ENCODE data around the gene NEK1. TPM values are rescaled to one million over a fixed set of nuclear protein-coding genes. Genes with fewer than 3 reads are reported as not detected.

The NEK1 gene
- total RNA-seq, 1 experiment from 2014 or later = 10.3 TPM

GRCh38 chr4:169604131-169604900 is 8.1 kb downstream of the NEK1 start (continued):
- TF ChIP-seq ATF2 (CRISPR knock-in tag; IDR thresholded peaks at IDR 0.05; ENCODE audit: borderline replicate concordance, low read depth) (no peak), EMX1 (CRISPR knock-in tag; IDR thresholded peaks at IDR 0.05) (no peak), PREB (CRISPR knock-in tag; IDR thresholded peaks at IDR 0.05; ENCODE audit: borderline replicate concordance) (no peak)

- Mint-ChIP-seq H3K4me3 (no peak overlapping the region), H3K9me3 (no peaks in the 10 kb centered on the region), H3K27ac (no peak overlapping the region), H3K36me3 (peaks cover 2% of the 10 kb centered on the region; the same call in 1 of the 2 replicates), H3K27me3 (ENCODE audit: low read depth) (no peaks in the 10 kb centered on the region), H3K4me1 (no peaks in the 10 kb centered on the region)
- ATAC-seq (no peak), DNase-seq (ENCODE audit: low spot score) (no peak)
- TF ChIP-seq ELF4 (CRISPR knock-in tag; IDR thresholded peaks at IDR 0.05; ENCODE audit: low read depth) (no peak), FOXK1 (CRISPR knock-in tag; IDR thresholded peaks at IDR 0.05) (no peak), ZBTB21 (CRISPR knock-in tag; IDR thresholded peaks at IDR 0.05; ENCODE audit: borderline replicate concordance) (no peak), ZNF317 (CRISPR knock-in tag; IDR thresholded peaks at IDR 0.05; ENCODE audit: borderline replicate concordance, low read depth) (no peak), CREM (CRISPR knock-in tag; IDR thresholded peaks at IDR 0.05) (no peak), SP1 (CRISPR knock-in tag; conservative IDR thresholded peaks at IDR 0.05) (no peak), AR (CRISPR knock-in tag; IDR thresholded peaks at IDR 0.05) (no peak), TEAD1 (CRISPR knock-in tag; IDR thresholded peaks at IDR 0.05) (no peak)
- POLR2A ChIA-PET = no interaction called here
- CTCF ChIA-PET = no interaction called here
Measured at GRCh38 chr4:169603312-169603711, 9.1 kb downstream of the NEK1 start.

GRCh38 chr4:169601016-169601771 is 11.2 kb downstream of the NEK1 start:
- ATAC-seq (no peak), DNase-seq (ENCODE audit: low spot score) (no peak)
- no peak overlapping the region for H3K27ac Mint-ChIP-seq
- no peaks in the 10 kb centered on the region for H3K4me1 Mint-ChIP-seq
- peaks cover 2% of the 10 kb centered on the region; the same call in 1 of the 2 replicates for H3K36me3 Mint-ChIP-seq
- no peaks in the 10 kb centered on the region for H3K9me3 Mint-ChIP-seq
- H3K4me3 Mint-ChIP-seq = no peak overlapping the region
- H3K27me3 Mint-ChIP-seq (ENCODE audit: low read depth) = no peaks in the 10 kb centered on the region
- ChIA-PET CTCF (no interaction called here), POLR2A (no interaction called here)
- TF ChIP-seq CREB1 (CRISPR knock-in tag; IDR thresholded peaks at IDR 0.05) = no peak
- no peak for TF ChIP-seq ZNF121 (CRISPR knock-in tag; IDR thresholded peaks at IDR 0.05)
- no peak for TF ChIP-seq MYBL2 (CRISPR knock-in tag; IDR thresholded peaks at IDR 0.05)
- no peak for TF ChIP-seq AR (CRISPR knock-in tag; IDR thresholded peaks at IDR 0.05)
- TF ChIP-seq PRRX2 (CRISPR knock-in tag; IDR thresholded peaks at IDR 0.05) = no peak
- no peak for TF ChIP-seq NR3C1 (CRISPR knock-in tag; conservative IDR thresholded peaks at IDR 0.05; ENCODE audit: low read depth)
- no peak for TF ChIP-seq TEAD1 (CRISPR knock-in tag; IDR thresholded peaks at IDR 0.05)
- TF ChIP-seq ZSCAN18 (CRISPR knock-in tag; IDR thresholded peaks at IDR 0.05) = no peak
- no peak for TF ChIP-seq ZNF671 (CRISPR knock-in tag; IDR thresholded peaks at IDR 0.05)
